Stimulated activated CD8-positive, alpha-beta memory T cell treated with anti-CD3 and anti-CD28 coated beads, Interleukin-7, amount 100 ng/mL, for 4 hours (primary cell): ENCODE measurements around the gene TMEM187.

Experiments
- DNase-seq, 2 donors: peaks; one replicate each; pipeline ENCODE4 v3.0.0-alpha.2; 2020; ENCODE audit warnings: low read depth in 2 of 2

TMEM187 gene

DNA sequence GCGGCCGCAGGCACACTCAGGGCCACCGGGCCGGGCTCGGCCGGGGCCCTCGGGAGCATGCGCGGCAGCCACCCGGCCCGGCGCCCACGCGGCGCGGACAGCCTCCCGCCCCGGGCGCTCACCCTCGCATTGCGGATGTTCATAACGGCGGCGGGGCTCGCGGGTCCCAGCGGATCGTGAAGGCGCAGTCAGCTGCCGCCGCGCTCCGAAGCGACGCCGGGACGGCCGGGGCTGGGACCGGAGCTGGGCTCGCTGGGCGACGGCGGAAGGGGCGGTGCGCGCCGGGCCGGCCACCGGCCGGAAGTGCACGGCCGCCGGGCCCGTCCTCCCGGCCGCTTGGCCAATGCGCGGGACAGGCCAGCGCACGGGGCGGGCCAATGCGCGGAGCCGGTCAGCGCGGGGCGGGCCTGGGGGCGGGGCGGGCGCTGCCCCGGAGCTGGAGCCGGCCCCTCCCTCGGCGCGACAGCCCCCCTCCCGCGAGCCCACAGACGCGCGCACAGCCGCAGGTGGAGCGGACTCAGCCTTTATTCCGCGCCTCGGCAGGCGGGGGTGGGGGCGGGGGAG, 37.7 kb upstream of the TMEM187 start, which contains the start of gene NAA10:
Gene NAA10, minus strand, starts transcription at position 276 of the 564 bp plus-strand sequence. Its CDS starts 133 bp downstream, at position 143.
- peak in 1 of 2 donors; percentile 73 for DNase-seq

- no peak for DNase-seq
These were observed 37.2 kb upstream of the TMEM187 start for GRCh38 chrX:153935326-153935851.

GRCh38 chrX:153937056-153937455, 35.5 kb upstream of the TMEM187 start:
- DNase-seq: no peak

DNA sequence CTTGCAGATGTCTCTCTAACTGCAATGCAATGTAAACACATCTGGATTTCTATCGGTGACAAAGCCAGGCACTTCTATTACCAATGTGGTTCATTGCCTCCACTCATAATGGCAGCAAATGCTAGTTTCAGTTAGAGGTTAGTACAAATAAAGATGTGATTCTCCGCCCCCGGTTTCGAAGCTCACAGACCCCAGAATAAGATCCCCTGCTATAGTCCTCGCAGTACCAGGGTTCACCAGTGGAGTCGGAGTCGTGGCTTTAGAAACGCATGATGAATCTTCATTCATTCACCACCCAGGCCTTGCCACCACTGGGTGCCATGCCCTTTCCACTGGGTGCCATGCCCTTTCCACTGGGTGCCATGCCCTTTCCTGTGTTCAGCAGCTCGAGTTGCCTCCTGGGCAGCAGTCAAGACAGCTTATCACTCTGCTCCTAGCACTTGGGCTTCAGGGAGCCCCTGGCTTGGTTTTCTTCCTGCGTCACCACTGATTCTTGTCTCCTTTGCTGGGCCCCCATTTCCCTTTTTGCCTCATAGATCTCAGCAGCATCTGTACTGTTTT, 34.2 kb upstream of the TMEM187 start:
- DNase-seq: no peak

DNA sequence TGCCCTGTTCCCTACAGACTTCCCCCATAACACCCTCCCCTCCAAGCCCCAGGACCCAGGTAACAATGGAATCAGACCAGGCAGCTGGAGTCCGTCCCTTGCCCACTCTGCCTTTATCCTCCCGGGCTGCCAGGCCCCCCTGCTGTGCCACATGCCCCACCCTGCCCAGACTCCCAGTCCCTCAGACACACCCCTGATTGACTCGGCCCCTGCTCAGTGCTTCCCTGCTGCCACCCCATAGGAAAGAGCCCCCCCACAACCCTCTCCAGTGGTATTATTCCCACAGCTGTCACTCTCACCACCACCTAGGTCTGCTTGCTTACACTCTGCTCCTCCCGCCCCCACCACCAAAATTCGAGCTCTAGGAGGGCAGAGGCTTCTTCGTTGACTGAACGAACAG, 33.0 kb upstream of the TMEM187 start:
- no peak for DNase-seq

DNA sequence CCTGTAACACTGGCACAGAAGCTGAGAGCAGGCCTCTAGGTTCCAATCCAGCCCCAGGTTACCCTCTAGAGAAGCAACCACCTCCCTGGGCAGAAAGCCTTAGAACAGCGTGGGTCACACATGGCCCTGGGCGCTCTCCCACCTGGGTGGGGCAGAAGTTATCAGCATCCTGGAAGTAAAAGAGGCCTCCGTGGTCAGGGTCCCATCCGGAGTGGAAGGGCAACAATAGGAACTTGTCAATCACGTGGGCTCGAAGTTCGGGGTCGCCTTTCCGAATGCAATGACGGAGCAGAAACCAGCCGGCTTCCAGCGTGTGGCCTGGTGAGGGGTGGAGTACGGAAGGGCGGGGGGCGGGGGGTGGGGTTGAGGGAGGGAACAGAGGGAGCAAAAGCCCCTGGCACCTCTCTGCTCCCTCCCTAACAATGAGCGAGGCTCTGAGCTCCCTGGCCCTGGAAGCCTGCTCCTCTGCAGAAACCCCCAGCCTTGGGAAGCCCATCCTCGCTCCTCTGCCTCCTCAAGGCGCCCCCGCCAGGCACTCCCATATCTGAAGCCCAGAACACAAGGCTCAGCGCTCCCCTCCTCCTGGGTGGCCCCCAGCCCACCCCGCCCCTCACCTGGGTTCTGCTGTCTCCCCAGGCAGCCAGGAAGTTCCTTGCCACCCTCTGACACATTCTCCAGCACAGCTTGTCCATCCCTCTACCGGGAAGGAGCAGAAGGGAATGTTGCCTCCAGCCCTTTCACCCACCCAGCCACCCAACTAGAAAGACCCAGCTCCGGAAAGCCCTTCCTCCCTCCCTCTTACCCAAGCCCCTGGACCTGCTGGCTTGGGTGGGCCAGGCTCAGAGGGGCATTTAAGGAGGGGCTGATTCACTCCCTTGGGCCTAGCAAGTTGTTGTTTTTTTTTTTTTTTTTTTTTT, 31.0 kb upstream of the TMEM187 start:
- DNase-seq: no peak

GRCh38 chrX:153944140-153944799, 28.3 kb upstream of the TMEM187 start, which contains the start of gene RENBP:
TSS of gene RENBP (minus strand) at chrX:153944643. CDS start at chrX:153944610, 33 bp downstream.
- DNase-seq: peak in 1 of 2 donors; percentile 35

DNA sequence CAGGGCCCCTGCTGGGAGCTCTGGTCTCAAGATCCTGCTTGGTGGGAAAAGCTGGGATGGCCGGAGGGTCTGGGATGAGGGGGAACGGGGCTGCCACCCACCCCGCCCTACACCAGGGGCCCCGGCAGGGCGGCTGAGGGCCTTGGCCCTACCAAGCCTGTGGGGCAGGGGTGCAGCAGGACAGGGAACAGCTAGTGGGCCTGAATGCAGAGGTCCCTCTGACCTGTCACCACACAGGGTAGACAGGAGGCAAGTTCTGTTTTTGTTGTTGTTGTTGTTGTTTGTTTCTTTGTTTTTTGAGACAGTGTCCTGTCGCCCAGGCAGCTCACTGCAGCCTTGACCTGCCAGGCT, 27.8 kb upstream of the TMEM187 start:
- DNase-seq: no peak

GRCh38 chrX:153945956-153946943, 26.3 kb upstream of the TMEM187 start:
- DNase-seq: no peak

DNA sequence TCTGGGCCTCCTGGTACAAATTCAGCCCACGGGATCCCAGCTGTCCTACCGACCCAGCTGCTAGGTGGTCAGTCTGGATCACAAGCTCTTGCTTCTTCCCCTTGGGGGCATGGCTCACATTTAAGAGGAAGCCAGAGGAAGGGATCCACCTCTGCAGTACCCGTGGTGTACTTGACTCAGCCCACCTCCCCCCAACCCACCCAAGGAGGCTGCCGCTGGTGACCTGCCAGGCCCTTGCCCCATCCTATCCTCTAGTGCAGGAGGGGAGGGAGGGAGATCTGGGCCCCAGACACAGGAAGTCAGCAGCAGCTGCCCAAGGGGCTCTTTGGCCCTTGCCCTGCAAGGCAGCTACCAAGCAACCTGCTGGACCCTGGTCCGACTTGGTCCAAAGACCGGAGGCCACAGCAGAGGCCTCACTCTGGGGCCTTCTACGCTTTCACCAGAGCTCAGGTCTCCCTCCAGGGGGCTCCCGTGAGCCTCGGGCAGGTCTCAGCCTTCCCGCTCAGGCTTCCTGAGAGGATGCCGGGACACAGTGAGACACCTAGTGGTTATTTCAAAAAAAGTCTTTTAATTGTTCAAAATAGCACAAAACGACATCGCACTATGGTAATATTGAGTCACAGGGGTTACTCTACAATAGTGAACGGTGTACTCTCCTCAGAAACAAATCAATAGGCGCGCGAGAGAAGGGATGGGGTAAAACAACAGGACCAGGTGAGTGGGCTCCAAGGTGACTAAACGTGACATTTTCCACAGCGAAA, 25.4 kb upstream of the TMEM187 start:
- DNase-seq: peak in 1 of 2 donors; percentile 68

DNA sequence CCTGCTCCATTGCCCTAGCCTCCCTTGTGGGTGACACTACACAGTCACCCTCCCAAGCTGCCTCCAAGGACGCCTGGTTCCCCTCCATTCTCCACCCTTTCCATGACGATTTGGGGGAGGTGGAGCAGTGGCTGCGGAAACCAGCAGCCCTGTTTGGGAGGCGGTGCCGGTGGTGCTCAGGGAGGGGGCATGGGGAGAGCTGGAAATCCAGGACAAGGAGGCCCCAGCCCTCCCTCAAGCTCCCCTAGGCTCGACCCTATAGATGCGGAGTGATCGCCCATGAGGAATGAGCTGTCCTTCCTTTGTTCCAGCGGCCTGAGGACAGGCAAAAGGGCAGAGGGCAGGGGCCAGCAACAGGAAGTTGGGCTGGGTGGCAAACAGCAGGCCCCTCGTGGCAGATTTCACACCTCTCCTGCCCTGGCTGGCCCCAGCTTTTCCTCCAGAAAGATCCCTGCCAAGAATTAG, 24.5 kb upstream of the TMEM187 start:
- DNase-seq: no peak

GRCh38 chrX:153948847-153949805, 23.4 kb upstream of the TMEM187 start:
- no peak for DNase-seq

- no peak for DNase-seq
These were observed 22.4 kb upstream of the TMEM187 start for GRCh38 chrX:153950127-153950526.

DNA sequence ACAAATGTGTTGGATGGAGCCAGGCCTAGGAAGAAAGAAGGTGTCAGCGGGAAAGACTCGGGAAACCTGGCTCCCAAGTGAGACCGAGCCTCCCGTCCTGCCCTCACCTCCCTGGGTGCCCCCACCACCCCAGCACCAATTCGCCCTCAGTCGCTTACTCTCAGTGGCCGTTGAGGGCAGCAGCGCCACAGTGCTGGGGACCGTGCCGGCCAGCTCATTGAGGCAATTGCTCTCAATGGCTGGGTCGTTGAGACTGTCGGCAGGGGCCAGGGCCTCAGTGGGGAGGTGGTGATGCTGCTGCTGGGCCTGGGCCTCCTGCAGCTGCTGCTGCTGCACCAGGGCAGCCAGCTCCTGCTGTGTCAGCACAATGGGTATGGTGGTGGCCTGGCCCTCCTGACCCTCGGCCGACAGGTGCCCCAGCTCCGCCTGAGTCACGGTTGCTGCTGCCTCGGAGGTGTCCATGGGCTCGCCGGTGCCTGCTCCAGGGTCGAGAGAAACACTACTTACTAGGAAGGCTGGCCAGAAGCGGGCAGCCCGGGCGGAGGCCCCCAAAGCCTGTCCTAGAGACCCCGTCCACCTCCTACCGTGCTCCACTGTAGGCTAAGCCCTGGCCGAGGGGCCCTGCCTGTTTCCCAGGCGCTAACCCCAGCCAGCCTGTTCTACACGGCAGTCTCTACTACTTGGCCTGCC, 20.7 kb upstream of the TMEM187 start:
- no peak for DNase-seq

GRCh38 chrX:153952373-153953026, 20.1 kb upstream of the TMEM187 start:
- DNase-seq: no peak

- DNase-seq: peak; percentile 45 to 60
These were observed 19.2 kb upstream of the TMEM187 start for GRCh38 chrX:153953342-153953830.

GRCh38 chrX:153953892-153954557, 18.5 kb upstream of the TMEM187 start:
- DNase-seq: no peak
